HFF-Myc (cell line): Measurements from ENCODE around the gene GIPC3.

Source experiments
- DNase-seq: peaks from one replicate; pipeline ENCODE4 v3.0.0-alpha.2; 2011; ENCODE audit warnings: low read depth; ENCODE audit errors: extremely low read depth
- H3K4me3 ChIP-seq: replicated peaks from 2 replicates; pipeline ENCODE4 v1.5.1; 2011; ENCODE audit warnings: low read depth, mild to moderate bottlenecking, control low read depth, low read length
- TF ChIP-seq, protein P1 (sequence below): IDR thresholded peaks from 2 replicates; pipeline ENCODE4 v1.5.1; 2012; ENCODE audit warnings: mild to moderate bottlenecking, low read depth, low read length, control low read depth; ENCODE audit errors: missing control alignments

GIPC3 gene

DNA sequence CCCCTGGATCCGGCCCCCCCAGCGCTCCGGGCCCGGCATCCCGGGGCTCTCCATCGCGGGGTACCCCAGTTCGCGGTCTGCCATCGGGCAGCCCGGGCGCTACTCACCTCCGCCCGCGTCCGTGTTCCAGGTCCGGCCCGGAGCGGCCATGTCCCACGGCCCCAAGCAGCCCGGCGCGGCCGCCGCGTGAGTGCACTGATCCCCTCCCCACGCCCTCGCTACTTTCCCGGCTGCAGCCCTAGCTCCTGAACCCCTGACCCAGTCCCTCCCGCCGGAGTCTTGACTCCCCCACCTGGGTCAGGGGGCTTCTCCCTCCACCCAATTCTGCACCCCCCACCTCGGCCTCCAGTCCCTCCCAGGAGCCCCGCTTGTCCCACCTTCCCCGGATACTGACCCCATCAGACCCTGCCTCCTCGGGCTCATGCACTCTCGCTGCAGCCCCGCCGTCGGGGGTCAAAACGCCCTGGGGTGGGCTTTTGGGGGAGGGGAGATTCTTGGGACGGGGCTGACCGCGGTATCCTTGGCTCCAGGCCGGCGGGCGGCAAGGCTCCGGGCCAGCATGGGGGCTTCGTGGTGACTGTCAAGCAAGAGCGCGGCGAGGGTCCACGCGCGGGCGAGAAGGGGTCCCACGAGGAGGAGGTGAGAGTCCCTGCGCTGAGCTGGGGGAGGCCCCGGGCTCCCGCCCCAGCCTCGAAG is 12.0 kb upstream of the GIPC3 start:
- peak overlapping the region; percentile 67 for H3K4me3 ChIP-seq
- TF ChIP-seq, protein P1, sequence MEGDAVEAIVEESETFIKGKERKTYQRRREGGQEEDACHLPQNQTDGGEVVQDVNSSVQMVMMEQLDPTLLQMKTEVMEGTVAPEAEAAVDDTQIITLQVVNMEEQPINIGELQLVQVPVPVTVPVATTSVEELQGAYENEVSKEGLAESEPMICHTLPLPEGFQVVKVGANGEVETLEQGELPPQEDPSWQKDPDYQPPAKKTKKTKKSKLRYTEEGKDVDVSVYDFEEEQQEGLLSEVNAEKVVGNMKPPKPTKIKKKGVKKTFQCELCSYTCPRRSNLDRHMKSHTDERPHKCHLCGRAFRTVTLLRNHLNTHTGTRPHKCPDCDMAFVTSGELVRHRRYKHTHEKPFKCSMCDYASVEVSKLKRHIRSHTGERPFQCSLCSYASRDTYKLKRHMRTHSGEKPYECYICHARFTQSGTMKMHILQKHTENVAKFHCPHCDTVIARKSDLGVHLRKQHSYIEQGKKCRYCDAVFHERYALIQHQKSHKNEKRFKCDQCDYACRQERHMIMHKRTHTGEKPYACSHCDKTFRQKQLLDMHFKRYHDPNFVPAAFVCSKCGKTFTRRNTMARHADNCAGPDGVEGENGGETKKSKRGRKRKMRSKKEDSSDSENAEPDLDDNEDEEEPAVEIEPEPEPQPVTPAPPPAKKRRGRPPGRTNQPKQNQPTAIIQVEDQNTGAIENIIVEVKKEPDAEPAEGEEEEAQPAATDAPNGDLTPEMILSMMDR: no peak
- DNase-seq: no peak

DNA sequence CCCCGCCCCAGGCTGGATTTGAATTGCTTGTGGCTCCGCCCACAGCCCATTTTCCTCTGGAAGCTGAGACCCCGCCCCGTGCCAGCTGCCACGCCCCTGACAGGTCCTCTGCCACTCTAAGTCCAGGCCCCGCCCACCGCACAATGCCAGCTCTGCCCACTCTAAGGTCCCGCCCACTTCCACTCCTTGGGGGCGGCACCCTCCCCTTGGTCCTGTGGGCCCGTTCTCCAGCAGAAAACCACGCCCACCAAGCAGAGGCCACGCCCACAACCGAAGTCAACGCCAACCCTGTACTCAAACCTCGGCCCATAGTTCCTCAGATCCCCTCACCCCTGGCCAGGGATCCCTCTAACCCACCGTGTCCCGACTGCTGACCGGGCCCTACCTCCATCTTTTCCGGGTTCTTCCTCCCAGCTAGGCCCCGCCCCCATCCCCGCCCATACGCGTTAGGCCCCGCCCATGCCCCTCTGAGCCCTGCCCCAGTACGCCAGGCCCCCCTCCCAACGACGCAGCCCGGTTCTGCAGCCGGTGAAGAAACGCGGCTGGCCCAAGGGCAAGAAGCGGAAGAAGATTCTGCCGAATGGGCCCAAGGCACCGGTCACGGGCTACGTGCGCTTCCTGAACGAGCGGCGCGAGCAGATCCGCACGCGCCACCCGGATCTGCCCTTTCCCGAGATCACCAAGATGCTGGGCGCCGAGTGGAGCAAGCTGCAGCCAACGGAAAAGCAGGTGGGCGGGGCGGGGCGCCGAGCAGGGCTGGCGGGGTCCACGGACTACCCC is 11.2 kb upstream of the GIPC3 start:
- DNase-seq: peak; percentile 73
- TF ChIP-seq, protein P1: no peak
- peak overlapping the region; percentile 67 for H3K4me3 ChIP-seq

DNA sequence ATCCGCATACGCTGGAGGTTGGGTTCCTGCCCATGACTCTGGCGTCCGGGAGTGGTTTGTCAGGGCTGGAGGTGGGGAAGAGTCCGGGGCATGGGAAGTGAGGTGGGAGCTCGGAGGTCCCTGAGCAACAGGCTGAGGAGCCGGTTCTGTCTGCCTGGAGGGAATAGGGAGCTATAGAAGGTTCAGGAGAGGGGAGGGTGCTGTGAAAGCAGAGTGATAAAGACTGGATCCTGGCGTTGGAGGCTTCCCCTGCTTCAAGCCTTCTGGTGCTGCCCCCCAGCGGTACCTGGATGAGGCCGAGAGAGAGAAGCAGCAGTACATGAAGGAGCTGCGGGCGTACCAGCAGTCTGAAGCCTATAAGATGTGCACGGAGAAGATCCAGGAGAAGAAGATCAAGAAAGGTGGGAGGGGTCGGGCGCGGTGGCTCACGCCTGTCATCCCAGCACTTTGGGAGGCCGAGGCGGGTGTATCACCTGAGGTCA is 10.0 kb upstream of the GIPC3 start:
- no peak overlapping the region for H3K4me3 ChIP-seq
- TF ChIP-seq, protein P1: peak; percentile 34
- DNase-seq: no peak

DNA sequence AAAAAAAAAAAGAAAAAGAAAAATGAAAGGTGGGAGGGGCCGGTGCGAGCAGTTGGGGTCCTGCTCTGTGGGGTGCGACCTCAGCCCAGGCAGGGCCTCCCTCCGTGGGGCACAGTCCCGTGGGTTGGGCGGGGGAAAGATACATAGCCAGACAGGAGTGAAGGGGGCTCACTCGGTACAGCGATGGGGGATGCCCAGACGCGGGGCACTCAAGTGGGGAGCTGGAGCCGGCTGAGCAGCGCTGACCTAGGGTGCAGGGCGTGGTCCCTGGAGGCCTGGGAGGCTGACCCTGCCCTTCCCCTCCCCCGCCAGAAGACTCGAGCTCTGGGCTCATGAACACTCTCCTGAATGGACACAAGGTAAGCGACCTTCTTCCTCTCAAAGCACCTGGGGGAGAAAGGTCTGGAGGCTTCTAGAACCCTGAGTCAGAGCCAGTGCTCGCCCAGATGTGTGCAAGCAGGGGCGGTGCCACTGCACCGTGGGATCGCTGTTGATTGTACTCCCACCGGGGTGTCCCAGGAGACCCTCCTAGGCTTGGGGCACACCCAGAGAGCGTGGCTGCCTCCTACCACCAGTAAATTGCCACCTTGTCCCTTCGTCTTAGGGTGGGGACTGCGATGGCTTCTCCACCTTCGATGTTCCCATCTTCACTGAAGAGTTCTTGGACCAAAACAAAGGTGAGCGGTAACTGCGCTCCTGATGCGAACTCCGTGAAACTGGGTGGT is 9.2 kb upstream of the GIPC3 start:
- TF ChIP-seq, protein P1: no peak
- DNase-seq: no peak
- H3K4me3 ChIP-seq: peak overlapping the region; percentile 11; the same call in 1 of the 2 replicates

DNA sequence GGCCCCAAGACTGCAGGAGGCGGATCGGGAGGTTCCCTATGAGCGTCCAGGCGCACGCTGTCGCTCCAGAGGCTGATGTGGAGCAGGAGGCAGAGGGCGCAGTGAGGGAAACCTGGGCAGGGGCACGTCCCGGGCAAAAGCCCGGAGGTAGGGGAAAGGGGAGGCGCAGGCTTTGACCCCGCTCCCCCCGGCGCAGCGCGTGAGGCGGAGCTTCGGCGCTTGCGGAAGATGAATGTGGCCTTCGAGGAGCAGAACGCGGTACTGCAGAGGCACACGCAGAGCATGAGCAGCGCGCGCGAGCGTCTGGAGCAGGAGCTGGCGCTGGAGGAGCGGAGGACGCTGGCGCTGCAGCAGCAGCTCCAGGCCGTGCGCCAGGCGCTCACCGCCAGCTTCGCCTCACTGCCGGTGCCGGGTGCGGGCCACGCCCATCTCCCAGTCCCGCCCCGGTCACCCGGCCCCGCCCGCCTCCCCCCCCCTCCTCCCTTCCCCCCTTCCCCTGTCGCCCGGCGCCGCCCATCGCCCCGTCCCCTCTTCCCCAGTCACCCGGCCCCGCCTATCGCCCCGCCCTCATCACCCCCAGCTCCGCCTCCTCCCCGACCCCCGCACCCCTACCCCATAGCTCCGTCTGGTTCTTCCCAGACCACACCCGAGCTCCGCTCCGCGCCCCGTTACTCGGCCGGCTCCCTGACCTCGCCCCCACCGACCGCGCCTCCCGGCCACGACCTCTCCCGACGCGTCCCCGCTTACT is 8.4 kb upstream of the GIPC3 start:
- peak overlapping the region; percentile 11; the same call in 1 of the 2 replicates for H3K4me3 ChIP-seq
- DNase-seq: no peak
- TF ChIP-seq, protein P1: no peak

DNA sequence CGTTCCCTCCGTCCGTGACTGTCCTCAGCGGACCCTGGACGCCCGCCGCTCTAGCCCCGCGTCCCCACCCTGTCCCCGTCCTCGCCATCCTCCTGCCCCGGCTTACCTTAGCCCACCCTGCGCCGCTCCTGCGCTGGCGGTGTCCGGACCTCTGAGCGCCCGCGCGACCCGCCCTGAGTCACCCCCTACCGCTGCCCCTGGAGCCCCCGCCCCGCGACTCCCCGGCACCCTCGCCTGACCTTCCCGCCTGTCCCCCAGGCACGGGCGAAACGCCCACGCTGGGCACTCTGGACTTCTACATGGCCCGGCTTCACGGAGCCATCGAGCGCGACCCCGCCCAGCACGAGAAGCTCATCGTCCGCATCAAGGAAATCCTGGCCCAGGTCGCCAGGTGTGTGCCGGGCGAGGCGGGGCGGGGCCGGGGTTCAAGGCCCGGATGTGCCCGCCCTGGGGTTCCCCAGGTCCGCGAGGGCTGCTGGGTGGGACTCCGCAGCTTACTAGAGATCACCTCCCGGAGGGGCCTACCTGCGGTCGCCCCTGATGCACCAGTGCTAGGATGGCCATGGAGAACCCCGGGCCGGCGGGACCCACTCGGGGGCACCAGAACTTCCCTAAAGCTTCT is 7.4 kb upstream of the GIPC3 start:
- H3K4me3 ChIP-seq: no peak overlapping the region
- no peak for DNase-seq
- TF ChIP-seq, protein P1: no peak
